GM18508 (cell line): ENCODE measurements around the gene FNDC3B.
"Not testable (repeated sequence)": the region's sequence is repeated elsewhere in the genome, so short reads cannot be mapped to it uniquely, and the experiment has no call there.

Experiments
- ATAC-seq: cut with Tn5 transposase; IDR thresholded peaks from one replicate; pipeline ENCODE4 v1.9.1; 2021; ENCODE audit warnings: moderate number of reproducible peaks; ENCODE audit not compliant: insufficient read depth, unreplicated experiment

The FNDC3B gene

DNA sequence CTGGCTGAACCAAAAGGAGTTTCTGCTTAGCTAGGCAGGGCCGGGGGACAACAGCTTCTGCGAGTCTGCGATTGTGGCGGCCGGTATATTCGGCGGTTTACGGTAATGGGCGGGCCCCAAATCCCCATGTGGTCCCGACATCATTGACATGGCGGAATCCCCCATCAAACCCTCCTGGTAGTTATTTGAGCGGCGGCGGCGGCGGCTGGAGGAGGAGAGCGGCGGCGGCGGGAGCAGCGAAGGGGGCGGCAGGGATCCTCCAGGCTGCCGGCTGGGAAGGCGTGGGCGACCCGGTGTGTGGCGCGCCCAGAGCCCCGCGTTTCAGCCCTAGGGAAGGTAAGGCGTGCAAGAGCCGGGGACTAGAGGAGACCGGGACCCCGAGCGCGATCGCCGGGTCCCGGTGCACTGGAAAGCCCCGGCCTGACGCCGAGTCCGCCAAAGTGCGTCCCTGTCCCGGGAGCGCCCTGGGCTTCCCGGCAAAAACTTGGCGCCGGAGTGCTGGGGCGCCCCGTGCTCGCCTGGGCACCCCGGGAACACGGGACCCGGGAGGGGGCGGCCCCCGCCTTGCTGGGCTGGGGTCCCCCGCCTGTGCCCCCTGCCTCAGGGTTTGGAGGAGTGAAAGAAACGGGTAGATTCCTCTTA, at the start of gene FNDC3B:
Gene FNDC3B, plus strand, starts transcription at position 143 of the 642 bp plus-strand sequence. CDS start 72,902 bp downstream, outside the sequence.
- peak; percentile 63 for ATAC-seq

DNA sequence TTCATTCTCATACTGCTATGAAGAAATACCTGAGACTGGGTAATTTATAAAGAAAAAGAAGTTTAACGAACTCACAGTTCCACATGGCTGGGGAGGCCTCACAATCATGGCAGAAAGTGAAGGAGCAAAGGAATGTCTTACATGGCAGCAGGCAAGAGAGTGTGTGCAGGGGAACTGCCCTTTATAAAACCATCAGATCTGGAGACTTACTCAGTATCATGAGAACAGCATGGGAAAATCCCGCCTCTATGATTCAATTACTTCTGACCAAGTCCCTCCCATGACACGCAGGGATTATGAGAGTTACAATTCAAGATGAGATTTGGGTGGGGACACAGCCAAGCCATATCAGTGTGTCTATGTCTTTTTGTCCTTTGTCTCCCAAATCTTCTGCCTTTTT, 49.1 kb upstream of the FNDC3B start:
- ATAC-seq: not testable (repeated sequence)

DNA sequence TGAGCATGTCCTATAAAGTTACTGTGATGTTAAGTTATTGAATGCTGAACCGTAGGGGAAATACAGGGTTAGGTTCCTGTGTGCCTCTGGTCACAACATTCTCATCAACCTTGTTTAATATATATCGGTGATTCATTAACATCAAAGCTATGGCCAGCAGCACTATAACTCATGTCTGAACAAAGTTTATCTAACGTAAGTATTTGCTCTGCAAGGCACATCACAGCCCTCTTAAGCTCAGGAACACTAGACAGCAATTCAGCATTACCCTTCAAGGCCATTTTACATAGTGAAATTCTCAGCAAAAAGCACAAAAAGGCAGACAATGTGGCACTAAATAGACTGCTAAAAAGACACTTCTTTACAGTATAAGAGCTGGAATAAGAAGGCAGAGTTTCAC, 48.2 kb upstream of the FNDC3B start:
- no peak for ATAC-seq

DNA sequence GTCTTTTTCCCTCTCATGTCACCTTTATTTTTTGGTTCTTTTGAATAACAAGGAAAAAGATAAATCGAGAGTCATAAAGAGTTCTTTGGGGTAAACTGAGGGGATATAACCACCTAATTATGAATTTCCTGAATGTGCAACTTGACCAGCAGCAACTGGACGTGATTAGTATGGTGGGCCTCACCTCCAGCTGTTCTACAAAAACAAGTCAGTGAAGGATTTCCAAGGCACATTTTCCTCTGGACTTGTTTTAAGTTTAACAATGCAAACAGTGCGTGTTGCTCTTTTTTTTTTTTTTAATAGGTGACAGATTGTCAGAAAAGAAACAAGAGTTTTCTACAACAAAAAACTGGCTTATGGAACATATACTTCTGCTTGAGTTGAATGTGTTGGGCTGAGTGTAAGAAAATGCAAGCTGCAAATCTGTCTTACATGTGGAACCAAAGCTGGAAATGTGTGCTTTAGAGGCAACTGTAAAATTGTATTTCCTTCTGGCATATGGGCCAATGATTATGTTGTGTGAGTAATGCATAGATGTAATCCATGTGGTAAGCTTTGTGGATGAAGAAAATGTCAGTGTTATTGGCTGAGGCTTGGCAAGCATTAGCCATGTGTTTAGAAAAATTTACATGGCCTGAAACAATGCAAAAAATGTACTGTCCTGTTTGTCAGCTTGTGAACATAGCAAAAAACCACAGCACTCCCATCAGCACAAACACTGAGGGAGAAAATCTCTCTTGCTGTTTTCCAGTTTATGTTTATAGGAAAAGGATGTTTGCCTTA, 44.5 kb upstream of the FNDC3B start:
- no peak for ATAC-seq

DNA sequence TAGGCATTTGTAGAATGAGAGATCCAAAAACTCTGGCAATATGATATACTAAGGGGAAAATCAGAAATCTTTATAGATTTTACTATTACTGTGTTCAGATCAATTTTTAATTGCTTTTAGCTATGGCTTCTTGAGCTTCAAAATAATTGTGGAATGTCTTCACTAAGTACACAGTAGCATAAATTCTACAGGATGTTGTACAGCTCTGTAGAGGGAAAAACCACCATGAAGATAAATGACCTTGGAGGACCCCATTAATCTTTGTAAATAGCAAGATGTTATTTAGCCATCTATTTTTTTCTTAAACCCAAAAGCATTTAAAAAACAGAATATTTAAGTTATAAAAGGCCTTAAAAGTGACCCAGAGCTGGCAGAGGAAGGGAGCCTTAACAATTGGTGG, 43.9 kb upstream of the FNDC3B start:
- ATAC-seq: no peak

DNA sequence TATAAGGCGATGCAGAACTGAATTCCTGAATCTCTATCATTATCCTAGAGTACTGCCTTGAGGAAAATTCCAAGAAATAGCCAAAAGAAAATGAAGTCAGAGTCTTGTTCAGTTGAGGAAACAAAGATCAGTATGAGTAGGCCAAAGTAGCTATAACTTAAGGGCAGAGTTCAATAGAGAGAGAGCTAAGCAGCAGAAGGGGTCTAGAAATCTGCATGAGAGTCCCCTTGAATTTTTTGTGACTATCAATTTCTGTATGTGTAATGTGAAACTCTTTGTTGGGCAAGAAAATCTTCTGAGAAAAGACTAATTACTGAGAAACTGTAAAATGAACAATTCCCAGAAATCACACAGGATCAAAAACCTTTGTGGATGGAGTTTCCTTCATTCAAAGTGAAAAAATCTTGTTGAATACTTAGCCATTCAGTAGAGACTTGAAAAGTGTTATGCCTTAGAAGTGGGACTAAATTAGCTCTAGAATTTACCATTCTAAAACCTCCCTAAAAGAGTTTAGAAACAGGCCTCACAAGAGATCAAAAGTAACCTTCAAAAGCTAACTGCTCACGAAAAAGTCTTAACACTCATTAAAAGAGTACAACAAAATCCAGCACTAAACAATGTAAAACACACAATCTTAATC, 43.1 kb upstream of the FNDC3B start:
- ATAC-seq: no peak

DNA sequence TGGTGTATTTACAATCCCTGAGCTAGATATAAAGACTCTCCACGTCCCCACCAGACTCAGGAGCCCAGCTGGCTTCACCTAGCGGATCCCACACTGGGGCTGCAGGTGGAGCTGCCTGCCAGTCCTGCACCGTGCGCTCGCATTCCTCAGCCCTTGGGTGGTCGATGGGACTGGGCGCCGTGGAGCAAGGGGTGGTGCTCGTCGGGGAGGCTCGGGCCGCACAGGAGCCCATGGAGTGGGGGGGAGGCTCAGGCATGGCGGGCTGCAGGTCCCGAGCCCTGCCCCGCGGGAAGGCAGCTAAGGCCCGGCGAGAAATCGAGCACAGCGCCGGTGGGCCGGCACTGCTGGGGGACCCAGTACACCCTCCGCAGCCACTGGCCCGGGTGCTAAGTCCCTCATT, 40.6 kb upstream of the FNDC3B start:
- not testable (repeated sequence) for ATAC-seq

DNA sequence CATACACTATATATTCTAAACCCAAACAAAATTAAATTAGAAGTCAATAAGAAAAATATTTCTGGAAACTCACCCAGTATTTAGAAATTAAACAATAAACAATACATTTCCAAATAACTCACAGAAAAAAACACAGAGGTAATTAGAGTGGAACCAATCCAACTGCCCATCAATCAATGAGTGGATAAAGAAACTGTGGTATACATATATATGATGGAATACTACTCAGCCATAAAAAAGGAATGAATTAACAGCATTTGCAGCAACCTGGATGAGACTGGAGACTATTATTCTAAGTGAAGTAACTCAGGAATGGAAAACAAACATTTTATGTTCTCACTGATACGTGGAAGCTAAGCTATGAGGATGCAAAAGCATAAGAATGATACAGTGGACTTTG, 37.8 kb upstream of the FNDC3B start:
- not testable (repeated sequence) for ATAC-seq

DNA sequence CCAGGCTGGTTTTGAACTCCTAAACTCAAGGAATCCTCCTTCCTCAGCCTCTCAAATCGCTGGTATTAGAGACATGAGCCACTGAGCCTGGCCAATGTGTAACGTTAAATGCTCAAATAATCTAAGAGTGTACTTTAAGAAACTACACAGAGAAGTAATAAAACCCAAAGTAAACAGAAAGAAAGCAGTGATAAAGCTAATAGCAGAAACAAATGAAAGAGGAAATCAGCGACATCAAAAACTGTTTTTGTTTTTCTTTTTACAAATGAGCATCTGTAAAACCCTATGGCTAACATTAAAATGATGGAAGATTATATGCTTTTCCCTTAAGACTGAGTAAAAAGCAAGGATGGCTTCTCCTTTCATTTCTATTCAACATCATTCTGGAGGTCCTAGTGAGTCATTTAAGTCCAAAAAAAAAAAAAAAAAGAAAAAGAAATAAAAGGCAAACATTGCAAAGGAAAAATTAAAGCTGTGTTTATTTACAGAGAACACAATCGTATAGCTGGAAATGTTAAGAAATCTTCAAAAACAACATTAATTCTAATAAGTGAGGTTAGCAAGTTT, 36.8 kb upstream of the FNDC3B start:
- ATAC-seq: no peak

DNA sequence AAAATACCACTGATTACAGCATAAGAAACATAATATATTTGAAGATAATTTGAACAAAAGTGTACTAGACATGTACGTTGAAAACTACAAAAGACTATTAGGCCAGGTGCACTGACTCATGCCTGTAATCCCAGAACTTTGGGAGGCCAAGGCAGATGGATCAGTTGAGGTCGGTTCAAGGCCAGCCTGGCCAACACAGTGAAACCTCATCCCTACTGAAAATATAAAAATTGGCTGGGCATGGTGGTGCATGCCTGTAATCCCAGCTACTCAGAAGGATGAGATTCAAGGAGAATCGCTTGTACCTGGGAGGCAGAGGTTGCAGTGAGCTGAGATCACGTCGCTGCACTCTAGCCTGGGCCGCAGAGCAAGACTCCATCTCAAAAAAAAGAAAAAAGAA, 36.2 kb upstream of the FNDC3B start:
- no peak for ATAC-seq

DNA sequence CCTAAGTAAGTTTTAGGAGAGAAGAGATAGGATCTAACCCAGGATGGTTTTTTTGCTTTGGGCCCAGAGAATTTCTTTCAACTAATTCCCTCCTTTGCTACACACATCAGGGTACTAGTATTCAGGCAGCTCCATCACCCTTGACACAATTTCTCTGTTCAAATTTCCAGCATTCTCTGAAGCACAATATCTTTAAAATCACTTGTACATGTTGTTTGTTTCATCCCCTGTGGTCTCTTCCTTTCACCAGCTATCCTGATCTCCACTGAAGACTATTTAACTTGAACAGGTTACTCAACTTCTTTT, 32.4 kb upstream of the FNDC3B start:
- no peak for ATAC-seq

DNA sequence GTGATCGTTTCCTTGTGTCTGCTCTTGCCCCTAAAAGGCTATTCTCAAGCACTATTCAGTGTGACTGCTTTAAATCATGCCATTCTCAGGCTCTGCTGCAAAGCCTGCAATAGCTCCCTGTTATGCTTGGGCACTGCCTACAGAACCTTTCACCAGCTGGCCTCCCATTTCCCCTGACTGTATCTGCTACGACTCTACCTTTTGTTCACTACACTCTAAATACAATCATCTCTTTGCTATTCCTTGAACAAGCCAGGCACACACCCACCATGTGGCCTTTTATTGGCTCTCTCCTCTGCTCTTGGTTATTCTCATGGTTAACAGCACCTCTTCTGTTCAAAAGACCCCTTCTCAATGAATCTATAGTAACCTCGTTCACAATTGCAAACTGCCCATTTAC, 29.6 kb upstream of the FNDC3B start:
- no peak for ATAC-seq

DNA sequence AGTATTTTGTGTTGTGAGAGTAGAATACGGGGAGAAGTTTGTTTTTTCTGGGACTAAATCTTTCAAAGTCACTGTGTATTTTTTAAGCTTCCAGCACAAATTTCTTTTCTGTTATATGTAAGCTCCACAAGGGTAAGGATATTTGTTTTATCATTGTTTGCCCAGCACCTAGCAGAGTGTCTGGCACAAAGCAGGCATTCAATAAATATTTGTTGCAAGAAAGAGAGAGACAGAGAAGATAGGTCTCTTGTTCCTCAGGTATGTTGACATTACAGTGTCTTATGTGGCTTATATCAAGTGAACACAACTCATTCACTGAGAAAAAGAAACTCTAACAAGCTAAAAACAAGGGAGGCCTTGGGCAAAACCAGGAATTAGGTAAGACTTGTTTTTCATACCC, 26.6 kb upstream of the FNDC3B start:
- no peak for ATAC-seq

DNA sequence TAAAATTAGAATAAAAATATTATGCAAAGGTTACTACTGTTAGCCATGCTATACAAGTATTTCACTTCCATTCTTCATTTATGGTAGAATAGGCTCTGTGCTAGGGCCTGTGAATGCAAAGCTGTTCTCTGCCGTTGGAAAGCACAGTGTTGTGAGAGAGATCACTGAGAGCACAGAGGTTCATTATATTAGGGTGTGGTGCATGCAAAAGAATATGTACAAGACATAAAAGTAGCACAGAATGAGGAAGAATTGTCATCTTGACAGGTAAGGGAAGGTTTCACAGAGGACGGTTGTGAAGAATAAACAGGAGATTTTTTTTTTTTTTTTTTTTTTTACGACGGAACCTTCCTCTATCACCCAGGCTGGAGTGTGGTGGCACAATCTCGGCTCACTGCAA, 25.2 kb upstream of the FNDC3B start:
- ATAC-seq: no peak

DNA sequence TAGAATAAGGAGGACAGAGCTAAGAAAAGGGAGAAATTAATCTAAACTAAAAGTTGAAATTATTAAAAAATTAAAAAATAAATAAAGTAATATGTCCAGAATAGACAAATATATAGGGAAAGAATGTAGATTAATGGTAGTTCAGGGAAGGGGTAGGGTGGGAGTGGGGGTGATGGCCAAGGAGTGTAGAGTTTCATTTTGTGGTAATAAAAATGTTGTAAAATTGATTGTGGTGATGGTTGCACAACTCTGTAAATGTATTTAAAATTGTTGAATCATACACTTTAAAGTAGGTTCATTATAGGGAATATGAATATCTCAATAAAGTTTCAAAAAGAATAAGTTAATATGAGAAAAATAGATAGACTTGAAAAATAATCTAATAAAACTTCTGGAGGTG, 21.0 kb upstream of the FNDC3B start:
- ATAC-seq: no peak

DNA sequence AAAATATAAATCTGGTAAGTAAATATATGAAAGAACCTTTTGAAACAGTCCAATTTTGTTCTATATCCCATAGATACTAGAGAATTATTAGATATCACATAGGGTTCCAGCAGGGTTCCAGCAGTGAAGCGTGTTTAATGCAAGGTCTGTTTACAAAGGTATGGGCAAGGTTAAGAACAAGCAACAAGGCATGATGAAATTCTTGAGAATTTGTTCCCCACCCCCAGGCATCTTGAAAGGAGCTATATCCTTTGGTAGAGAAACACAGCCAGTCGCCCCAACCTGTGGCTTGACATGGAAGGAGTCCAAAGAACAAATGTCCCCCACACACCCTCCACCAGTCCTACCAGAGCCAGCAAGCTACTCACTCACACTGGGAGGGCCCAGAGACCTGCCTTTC, 18.6 kb upstream of the FNDC3B start:
- ATAC-seq: no peak

DNA sequence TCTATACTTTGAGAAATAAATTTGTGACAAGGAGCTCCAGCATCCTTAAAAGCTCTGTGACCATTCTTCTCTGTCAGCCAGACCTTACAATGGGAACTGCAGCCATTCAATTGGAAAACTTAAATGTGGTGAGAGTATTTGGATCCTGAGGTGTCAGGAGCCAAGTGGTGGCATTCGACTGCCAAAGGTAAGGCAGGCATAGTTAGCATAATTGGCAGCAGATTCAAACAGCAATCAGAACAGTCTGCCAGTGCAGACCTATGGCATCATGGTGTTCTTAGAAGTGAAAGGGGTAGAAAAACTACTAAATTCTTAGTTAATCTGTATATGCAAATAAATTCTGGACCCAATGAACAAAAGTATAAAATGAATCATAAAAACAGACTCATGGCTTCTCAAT, 18.2 kb upstream of the FNDC3B start:
- no peak for ATAC-seq

DNA sequence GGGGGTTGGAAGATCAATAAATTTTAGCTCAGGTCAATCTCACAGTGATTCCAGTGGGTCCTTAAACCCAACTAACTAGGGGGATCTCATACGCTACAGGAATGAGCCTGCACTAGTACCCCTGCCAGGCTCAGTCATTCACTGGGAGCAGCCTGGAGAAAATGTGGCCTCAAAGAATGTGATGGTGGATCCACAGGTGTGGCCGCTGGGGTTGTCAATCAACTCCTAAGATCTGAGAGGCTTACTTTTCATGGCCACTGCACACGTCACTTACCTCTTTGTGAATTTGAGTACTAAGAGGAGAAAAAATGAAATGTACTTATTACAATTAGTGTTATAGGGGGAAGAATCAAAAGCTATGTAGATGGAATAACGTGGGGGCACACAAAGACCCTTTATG, 17.5 kb upstream of the FNDC3B start:
- ATAC-seq: no peak

DNA sequence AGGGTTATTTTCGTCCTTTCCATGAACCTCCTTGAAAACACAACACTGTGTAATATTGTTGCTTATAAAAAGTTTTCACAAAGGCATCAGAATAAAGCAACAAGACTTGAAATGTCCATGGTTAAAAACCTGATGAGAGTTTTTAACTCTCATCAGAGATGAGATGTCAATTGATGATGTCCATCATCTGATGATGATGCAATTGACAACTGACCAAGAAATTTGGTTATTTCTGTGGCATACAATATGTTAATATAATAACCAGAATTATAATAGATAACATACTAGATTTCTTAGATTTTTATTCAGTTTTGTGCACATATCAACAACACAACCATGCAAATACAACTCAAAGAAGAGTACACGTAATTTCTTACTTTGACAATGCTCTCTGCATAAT, 15.5 kb upstream of the FNDC3B start:
- no peak for ATAC-seq

DNA sequence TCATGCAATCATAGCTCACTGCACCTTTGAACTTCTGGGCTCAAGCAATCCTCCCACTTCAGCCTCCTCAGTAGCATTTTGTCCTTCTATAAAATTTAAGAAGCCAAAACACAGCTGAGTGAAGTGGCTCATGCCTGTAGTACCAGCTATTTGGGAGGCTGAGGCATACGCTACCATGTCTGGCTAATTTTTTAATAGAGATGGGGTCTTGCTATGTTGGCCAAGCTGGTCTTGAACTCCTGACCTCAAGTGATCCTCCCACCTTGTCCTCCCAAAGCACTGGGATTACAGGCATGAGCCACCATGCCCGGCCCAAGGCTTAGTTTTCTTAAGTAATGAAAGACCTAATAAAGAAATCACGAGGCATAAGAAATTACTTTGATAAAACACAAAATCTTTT, 14.7 kb upstream of the FNDC3B start:
- no peak for ATAC-seq

DNA sequence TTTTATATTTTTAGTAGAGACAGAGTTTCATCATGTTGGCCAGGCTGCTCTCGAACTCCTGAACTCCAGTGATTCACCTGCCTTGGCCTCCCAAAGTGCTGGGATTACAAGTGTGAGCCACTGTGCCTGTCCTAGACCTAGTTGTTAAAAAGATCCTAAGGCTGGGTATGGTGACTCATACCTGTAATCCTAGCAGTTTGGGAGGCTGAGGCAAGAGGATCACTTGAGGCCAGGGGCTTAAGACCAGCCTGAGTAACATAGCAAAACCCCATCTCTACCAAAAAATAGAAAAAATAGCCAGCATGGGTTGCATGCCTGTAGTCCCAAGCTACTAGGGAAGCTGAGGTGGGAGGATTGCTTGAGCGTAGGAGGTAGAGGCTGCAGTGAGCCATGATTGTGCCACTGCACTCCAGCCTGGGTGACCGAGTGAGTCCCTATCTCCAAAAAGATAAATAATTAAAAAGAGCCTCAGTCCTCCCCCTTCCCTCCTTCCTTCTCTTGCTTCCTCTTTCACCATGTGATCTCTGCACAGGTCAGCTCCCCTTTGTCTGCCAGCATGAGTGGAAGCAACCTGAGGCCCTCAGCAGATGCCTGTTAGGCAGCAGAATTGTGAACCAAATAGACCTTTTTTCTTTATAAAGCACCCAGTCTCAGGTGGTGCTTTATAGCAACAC, 9.8 kb upstream of the FNDC3B start:
- ATAC-seq: no peak
